CD4-positive, alpha-beta T cell treated with Interleukin-21 for 1 hour (primary cell): ENCODE measurements around the gene IRF2BP1.
A peak's percentile ranks its signal among the peaks of the same experiment; 100 is the strongest.
"Not testable (repeated sequence)": the region's sequence is repeated elsewhere in the genome, so short reads cannot be mapped to it uniquely, and the experiment has no call there.

ENCODE experiments used
- DNase-seq: peaks from one replicate; pipeline ENCODE4 v3.0.0-alpha.2; 2020

IRF2BP1 gene

GRCh38 chr19:45881082-45881908, 4.6 kb downstream of the IRF2BP1 start:
- DNase-seq, result no peak

GRCh38 chr19:45879971-45880370, 6.0 kb downstream of the IRF2BP1 start:
- DNase-seq, result no peak

- DNase-seq, result no peak
Observed at GRCh38 chr19:45879055-45879454, 6.9 kb downstream of the IRF2BP1 start.

DNA sequence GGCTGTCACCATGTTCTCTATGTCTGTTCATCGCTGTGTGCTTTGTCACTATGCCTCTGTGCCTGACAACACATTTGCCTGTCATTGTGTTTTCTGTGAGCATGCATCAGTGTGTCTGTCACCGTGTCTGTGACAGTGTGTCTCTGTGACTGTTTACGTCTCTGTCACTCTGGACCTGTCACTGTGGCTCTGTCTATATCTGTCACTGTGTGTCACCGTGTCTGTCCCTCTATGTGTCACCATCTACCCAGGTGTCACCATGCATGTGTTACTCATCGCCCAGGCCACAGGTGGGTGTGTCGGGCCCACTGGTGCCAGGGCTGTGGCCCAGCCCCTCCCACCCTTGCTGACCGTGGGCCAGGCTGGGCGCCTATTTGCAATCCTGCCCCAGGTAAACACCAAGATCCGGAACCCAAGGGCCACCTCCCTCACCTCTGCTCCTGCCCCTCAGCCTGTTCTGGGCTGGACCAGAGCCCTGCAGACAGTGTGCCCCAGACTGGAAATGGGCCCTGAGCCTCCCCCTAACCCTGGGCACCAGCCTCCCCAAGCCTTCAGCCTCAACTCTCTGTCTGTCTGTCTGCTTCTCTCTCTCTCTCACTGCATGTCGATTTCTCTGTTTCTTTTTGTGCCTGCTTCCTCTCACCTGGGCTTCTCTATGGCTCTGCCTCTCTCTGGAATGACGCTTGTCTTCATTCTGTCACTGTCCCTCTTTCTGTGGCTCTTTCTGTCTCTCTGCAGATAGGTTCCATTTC, 7.7 kb downstream of the IRF2BP1 start:
- no peak for DNase-seq

DNA sequence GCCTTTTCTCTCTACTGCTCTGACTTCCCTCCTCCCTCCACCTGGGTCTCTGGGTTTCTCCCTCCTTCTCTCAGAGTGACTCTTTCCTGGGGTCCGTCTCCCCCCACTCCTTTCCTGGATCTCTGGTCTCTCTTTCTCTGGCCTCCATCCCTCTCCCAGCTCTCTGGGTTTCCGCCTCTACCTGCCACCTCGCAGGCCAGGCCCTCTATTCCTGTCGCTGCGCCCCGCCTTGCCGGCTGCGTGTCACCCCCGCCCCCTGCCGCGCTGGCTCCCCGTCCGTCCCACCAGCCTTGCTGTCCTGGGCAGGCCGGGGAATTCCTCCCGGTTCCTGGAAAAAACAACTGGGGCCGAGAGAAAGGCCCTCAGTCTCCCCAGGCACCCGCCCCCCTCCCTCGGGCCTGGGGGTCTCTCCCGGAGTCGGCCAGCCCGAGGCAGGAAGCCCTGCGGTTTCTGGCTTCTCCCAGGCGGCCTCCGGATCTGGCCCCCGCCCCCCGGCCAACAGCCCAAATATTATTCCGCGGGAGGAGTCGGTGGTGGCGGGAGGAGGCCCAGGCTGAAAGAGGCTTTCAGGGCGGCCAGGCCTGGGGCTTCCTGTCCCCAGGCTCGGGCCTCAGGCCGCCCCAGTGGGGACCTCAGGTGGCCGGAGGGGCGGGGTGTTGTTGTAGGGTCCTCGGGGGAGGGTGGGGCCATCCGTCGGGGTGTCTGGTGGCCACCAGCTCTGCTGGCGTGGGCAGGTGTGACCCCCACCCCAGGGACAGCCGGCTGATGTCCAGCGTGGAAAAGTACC, 9.3 kb downstream of the IRF2BP1 start:
- DNase-seq, result peak; percentile 12

GRCh38 chr19:45876161-45876410, 9.9 kb downstream of the IRF2BP1 start:
- no peak for DNase-seq

GRCh38 chr19:45874620-45874966, 11.3 kb downstream of the IRF2BP1 start:
- DNase-seq, result no peak

- DNase-seq, result no peak
Observed at GRCh38 chr19:45873219-45873772, 12.6 kb downstream of the IRF2BP1 start.

DNA sequence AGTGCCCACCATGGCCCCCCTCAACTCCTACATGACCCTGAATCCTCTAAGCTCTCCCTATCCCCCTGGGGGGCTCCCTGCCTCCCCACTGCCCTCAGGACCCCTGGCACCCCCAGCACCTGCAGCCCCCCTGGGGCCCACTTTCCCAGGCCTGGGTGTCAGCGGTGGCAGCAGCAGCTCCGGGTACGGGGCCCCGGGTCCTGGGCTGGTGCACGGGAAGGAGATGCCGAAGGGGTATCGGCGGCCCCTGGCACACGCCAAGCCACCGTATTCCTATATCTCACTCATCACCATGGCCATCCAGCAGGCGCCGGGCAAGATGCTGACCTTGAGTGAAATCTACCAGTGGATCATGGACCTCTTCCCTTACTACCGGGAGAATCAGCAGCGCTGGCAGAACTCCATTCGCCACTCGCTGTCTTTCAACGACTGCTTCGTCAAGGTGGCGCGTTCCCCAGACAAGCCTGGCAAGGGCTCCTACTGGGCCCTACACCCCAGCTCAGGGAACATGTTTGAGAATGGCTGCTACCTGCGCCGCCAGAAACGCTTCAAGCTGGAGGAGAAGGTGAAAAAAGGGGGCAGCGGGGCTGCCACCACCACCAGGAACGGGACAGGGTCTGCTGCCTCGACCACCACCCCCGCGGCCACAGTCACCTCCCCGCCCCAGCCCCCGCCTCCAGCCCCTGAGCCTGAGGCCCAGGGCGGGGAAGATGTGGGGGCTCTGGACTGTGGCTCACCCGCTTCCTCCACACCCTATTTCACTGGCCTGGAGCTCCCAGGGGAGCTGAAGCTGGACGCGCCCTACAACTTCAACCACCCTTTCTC, 13.6 kb downstream of the IRF2BP1 start:
- no peak for DNase-seq

- DNase-seq, result no peak
Observed at GRCh38 chr19:45870798-45871197, 15.1 kb downstream of the IRF2BP1 start.

DNA sequence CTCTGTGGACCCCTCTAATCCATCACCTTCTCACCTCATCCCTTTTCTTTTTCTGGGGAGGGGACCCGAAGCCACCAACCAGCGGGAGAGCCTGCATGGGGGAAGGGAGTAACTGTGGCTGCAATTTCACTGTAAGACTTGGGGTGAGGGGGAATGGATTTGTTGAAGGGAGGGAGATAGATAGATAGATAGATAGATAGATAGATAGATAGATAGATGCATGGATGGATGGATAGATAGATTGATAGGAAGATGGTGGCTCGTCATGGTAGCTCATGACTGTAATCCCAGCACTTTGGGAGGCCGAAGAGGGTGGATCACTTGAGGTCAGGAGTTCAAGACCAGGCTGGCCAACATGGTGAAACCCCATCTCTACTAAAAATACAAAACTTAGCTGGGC, 18.7 kb downstream of the IRF2BP1 start:
- not testable (repeated sequence) for DNase-seq

- no peak for DNase-seq
Observed at GRCh38 chr19:45866400-45867176, 19.4 kb downstream of the IRF2BP1 start.

DNA sequence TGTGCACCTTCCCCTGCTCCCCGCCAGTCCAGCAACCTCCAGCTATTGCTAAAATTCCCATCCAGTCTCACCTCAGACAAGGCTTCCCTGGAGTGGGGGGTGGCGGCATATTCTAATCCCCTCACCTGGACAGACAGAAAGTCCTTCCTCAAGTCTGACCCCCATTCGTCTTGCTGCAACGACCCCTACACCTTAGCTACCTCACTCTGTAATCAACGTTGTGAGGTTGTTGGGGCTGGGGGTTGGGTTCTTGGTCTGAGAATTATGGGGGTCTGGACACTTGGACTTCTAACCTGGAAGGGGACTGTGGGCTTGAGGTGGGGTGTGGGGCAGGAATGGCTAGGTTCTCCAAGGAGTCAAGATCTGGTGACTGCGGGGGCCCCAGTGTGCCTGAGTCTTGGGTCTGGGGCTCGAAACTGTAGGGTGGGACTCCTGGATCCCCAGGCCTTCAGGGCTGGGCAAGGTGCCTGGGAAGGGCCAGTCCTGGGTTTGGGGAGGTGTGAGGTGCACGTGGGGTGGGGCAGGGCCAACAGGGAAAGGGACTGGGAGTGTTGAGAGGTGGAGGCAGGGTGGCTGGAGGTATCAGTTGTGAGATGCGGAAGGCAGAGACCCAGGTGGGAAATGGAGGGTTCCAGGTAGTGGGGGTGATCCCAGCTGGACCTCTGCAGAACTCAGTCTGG, 20.5 kb downstream of the IRF2BP1 start:
- no peak for DNase-seq

GRCh38 chr19:45864629-45865082, 21.3 kb downstream of the IRF2BP1 start:
- no peak for DNase-seq

DNA sequence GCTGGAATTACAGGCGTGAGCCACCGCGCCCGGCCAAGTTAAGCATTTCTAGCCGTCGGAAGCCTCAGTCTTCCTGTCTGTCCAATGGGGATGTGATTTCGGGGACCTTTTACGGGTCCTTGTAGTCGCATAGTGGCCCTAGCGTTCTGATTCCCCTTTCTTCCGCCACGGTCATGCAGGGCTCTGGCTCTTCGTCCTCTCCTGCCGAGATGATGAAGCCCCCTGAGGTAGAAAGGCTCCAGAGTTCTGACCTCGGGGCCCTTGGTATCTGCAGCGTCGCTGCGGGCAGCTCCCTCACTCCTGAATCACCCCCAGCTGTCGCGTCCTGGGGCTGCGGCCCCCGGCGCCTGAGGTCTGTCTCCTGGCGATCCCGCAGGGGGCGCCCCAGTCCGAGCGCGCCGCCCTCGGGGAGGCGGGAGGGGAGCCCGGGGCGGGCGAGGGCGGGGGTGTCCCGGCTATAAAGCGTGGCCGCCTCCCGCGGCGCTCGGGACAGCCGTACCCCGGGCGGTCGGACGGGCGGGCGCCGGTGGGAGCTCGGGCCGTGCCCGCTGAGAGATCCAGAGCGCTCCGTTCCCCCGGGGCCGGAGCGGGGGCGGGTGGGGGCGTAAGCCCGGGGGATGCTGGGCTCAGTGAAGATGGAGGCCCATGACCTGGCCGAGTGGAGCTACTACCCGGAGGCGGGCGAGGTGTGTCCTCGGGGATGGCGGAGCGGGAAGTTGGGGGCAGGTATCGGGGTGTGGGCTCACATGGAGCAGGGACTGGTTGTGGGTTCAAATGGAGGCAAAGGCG, 21.9 kb downstream of the IRF2BP1 start, which contains the start of gene FOXA3:
Gene FOXA3, plus strand, starts transcription at position 487 of the 789 bp plus-strand sequence. Its CDS starts 131 bp downstream, at position 618.
- DNase-seq, result peak; percentile 65

GRCh38 chr19:45863335-45863839, 22.6 kb downstream of the IRF2BP1 start:
- no peak for DNase-seq

DNA sequence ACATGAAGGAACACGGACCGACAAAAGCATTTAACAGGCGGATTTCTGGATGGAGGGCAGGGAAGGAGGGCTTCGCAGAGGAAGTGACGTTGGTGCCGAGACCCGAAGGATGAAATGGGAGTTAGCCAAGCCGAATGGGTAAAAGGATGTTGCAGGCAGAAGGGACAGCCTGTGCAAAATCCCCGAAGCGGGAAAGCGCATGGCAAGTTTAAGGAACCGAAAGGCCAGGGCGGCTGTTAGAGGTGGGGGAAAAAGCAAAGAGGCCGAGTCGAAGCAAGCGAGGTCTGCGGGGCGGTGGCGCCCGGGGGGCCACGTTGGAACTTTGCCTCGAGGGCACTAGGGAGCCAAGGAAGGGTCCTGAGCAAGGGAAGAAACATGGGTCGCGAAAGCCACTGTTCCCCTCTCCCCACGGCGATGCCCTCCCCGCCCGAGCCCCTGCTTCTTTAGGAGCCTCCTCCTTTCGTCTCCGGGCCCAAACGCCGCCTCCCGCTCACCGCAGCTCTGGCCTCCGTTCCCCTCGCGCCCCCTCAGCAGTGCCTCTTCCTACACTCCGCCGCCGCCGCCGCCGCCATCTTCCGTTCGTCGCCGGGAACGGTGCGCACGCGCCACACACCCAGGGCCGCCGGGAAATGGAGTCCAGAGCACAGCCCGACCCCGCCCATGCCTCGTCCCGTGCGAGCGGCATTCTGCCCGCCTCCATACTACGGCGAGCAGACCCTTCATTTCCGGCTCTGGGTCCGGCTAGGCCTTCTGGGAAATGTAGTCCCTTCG, 23.2 kb downstream of the IRF2BP1 start, which contains the start of gene SYMPK:
Gene SYMPK, minus strand, starts transcription at position 584 of the 771 bp plus-strand sequence. CDS start 8,652 bp downstream, outside the sequence.
- peak; percentile 99 for DNase-seq

- DNase-seq, result no peak
Observed at GRCh38 chr19:45862271-45862563, 23.7 kb downstream of the IRF2BP1 start.
